ENCODE data around the gene CXXC5. TPM values are rescaled to one million over a fixed set of nuclear protein-coding genes. Genes with fewer than 3 reads are reported as not detected.

The CXXC5 gene
- total RNA-seq, 2 donors from 2014 or later, result 58.5 to 62.5 TPM

DNA sequence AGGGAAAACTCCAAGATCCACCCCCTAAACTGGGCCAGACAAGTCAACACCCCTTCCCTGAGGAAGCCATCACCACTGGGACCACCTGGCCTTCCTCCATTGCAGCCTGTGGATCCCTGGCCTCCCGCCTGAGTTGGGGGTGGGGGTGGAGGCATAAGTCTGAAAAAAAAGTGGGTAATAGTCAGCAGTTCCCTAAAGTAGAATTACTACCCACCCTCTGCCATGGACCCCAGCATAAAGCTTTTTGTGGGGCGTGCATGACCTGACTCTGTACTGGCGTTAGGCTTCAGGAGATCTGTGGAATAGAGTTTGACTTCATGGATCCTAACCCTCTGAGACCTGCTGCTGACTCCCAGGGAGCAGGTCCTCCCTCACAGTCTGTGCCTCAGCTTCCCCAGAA lies 2.0 kb upstream of the CXXC5 start:
- Histone ChIP-seq H3K27ac (no peak overlapping the region), H3K27me3 (replicated peaks; ENCODE audit: insufficient read depth) (no peaks in the 10 kb centered on the region), H3K4me1 (ENCODE audit: control insufficient read depth in 1 of 2, low read depth in 2 of 2) (peaks cover 10 to 24% of the 10 kb centered on the region in 2 donors), H3K9me3 (no peaks in the 10 kb centered on the region), H3K4me3 (no peak overlapping the region), H3K36me3 (no peaks in the 10 kb centered on the region)
- ATAC-seq (ENCODE audit: insufficient number of reproducible peaks, low FRiP score, low read depth) (no peak), DNase-seq (ENCODE audit: low spot score) (no peak)
- TF ChIP-seq, protein P1, sequence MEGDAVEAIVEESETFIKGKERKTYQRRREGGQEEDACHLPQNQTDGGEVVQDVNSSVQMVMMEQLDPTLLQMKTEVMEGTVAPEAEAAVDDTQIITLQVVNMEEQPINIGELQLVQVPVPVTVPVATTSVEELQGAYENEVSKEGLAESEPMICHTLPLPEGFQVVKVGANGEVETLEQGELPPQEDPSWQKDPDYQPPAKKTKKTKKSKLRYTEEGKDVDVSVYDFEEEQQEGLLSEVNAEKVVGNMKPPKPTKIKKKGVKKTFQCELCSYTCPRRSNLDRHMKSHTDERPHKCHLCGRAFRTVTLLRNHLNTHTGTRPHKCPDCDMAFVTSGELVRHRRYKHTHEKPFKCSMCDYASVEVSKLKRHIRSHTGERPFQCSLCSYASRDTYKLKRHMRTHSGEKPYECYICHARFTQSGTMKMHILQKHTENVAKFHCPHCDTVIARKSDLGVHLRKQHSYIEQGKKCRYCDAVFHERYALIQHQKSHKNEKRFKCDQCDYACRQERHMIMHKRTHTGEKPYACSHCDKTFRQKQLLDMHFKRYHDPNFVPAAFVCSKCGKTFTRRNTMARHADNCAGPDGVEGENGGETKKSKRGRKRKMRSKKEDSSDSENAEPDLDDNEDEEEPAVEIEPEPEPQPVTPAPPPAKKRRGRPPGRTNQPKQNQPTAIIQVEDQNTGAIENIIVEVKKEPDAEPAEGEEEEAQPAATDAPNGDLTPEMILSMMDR (IDR thresholded peaks at IDR 0.05), result no peak

DNA sequence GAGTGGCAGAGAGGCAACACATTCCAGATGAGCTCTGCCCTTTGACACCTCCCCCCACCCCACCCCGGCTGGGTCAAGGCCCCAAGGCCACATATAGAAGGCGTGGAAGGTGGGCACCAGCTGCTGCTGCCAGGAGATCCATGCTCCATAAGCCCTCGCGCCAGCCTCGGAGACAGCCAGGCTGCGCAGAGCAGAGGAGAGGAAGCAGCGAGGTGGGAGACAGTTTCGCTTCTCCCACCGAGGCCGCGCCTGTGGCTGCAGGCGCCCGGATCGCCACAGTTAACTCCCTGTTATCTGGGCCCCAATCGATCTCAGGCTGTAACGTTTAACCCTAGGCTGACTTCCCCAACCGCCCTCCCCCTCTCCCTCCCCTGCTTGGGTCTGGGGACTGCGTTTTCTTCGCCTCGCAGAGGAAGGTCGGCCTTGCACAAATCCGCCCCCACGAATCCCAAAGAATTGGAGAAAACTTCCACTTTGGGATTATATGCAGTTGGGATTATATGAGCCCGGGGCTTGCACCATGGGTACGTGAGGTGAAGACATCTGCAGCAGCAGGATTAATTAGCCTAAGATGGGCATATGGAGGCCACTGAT lies 1.1 kb upstream of the CXXC5 start:
- Histone ChIP-seq H3K4me3 (peak overlapping the region; percentile 21), H3K36me3 (no peaks in the 10 kb centered on the region), H3K27ac (no peak overlapping the region), H3K9me3 (no peaks in the 10 kb centered on the region), H3K27me3 (replicated peaks; ENCODE audit: insufficient read depth) (no peaks in the 10 kb centered on the region), H3K4me1 (ENCODE audit: control insufficient read depth in 1 of 2, low read depth in 2 of 2) (peaks cover 15 to 32% of the 10 kb centered on the region in 2 donors)
- TF ChIP-seq, protein P1 (IDR thresholded peaks at IDR 0.05), result no peak
- no peak for ATAC-seq (ENCODE audit: insufficient number of reproducible peaks, low FRiP score, low read depth)
- DNase-seq (ENCODE audit: low spot score), result no peak

DNA sequence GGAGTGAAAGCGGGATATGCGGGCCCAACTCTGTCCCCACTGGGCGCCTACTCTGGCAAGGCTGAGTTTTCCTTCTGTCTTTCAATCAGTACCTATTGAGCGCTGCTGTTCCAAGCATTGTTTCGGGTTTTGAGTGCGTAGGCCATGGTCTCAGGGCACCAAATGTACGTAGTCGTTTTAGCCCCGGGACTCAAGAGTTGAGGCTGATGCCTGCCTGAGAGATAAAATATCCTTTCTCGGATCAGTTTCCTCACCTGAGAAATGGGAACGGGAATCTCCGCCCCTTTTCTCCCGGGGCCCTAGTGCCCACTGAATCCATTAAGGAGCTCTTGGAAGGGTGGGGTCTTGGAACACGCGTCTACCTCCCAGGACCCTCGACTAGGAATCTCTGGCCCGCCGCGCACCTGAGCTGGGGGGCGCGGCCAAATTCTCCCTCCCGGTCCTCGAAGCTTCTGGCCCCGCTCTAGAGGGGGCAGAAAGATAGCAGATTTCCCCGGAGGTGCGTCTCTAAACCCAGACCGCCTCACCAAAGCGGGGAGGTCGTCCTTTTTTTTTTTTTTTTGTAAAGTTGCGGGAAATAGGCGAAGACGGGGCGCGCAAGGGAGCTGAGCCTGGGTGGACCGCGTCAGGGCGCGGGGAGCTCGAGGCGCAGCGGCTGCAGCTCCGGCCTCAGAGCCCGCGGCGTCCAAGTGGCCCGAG lies 494 bp upstream of the CXXC5 start:
- Histone ChIP-seq H3K9me3 (no peaks in the 10 kb centered on the region), H3K27ac (peak overlapping the region in 1 of 2 donors; percentile 99), H3K27me3 (replicated peaks; ENCODE audit: insufficient read depth) (no peaks in the 10 kb centered on the region), H3K4me1 (ENCODE audit: control insufficient read depth in 1 of 2, low read depth in 2 of 2) (peaks cover 20 to 38% of the 10 kb centered on the region in 2 donors), H3K36me3 (no peaks in the 10 kb centered on the region), H3K4me3 (peak overlapping the region; percentile 90)
- DNase-seq (ENCODE audit: low spot score) (no peak), ATAC-seq (ENCODE audit: insufficient number of reproducible peaks, low FRiP score, low read depth) (no peak)
- TF ChIP-seq, protein P1 (IDR thresholded peaks at IDR 0.05), result no peak

DNA sequence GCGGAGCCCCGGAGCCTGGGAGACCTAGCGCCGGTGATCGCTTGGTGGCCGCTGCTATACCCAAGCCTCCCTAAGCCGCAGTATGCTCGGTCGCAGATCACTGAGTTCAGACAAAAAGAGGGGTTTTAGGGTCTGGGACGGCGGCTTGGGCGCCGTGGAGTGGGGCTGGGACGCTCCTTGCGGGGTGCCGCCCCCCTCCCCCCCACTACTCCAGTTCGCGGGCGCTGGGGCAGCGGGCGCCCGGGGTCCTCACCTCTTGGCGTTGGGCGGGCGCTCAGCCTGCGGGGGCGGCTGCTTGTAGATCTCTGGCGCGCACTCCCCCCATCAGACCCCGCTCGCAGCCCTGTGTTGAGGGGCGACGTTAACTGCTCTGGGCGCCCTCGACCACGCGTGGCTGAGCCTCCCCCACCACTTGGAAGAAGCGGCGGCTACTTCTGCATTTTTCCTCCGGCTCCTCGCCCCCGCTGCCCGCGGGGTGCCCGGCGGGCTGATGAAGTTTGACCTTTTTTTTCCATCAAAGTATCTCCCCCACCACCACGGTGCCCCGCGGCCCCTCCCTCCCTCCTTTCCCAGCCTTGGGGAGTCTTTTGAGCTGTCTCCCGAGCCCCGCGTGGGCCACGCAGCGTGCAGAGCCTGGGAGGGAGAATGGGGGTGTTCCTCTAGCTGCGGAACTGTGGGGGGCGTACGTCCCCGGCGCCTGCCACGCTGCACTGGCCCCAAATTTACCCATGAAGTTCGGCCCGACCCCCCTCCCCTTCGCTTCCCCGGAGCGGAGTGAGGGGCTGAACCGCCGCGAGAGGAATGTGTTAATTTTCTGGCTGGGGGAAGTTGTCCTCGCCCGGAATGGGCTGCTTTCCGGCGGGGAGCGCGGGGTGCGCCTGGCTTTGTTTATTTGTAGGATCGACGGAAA lies 1.2 kb downstream of the CXXC5 start:
- TF ChIP-seq, protein P1 (IDR thresholded peaks at IDR 0.05), result no peak
- Histone ChIP-seq H3K36me3 (no peaks in the 10 kb centered on the region), H3K27me3 (replicated peaks; ENCODE audit: insufficient read depth) (no peaks in the 10 kb centered on the region), H3K4me3 (peak overlapping the region; percentile 90), H3K9me3 (no peaks in the 10 kb centered on the region), H3K4me1 (ENCODE audit: control insufficient read depth in 1 of 2, low read depth in 2 of 2) (peaks cover 37 to 55% of the 10 kb centered on the region in 2 donors), H3K27ac (peak overlapping the region; percentile 83 to 99)
- no peak for ATAC-seq (ENCODE audit: insufficient number of reproducible peaks, low FRiP score, low read depth)
- no peak for DNase-seq (ENCODE audit: low spot score)

All from thoracic aorta (tissue), 2 donors.